CD4-positive, alpha-beta T cell (primary cell): ENCODE results near the gene QSOX1. TPM values are rescaled to one million over a fixed set of nuclear protein-coding genes. Genes with fewer than 3 reads are reported as not detected.

Experiments
- ATAC-seq: fragments of 200-7000 bp; cut with Tn5 transposase; one replicate; pipeline ENCODE4 v1.10.0; 2022; ENCODE audit warnings: mild to moderate bottlenecking; ENCODE audit not compliant: poor library complexity
- CTCF ChIA-PET: fragments of 350-600 bp; sonication (Branson Sonifier 250); formaldehyde crosslinking; loops from one replicate; lab custom pipeline; 2021; ENCODE audit warnings: antibody characterized with exemption, inconsistent platforms; lab: Charles Lee
- POLR2A ChIA-PET: fragments of 350-600 bp; sonication (Branson Sonifier 250); formaldehyde crosslinking; loops from one replicate; lab custom pipeline; 2021; ENCODE audit warnings: antibody characterized with exemption, inconsistent platforms; lab: Charles Lee
- DNase-seq, 14 experiments: peaks; one replicate each; pipeline ENCODE4 v3.0.0-alpha.2; 2013 to 2020; ENCODE audit warnings: mixed read lengths in 2 of 14
- H3K27ac ChIP-seq, 2 donors: one replicate each; pipeline versions ENCODE4 v1.5.1 to v1.7.0; 2013; ENCODE audit warnings: low read length in 2 of 2, low read depth in 1 of 2, mild to moderate bottlenecking in 1 of 2
- H3K27me3 ChIP-seq, 2 experiments: 1 replicate in 1 of 2; 2 replicates in 1 of 2; pipeline versions ENCODE4 v1.6.1 to v1.7.0; 2013; ENCODE audit warnings: low read length in 2 of 2, control low read depth in 1 of 2, mild to moderate bottlenecking in 1 of 2, moderate library complexity in 1 of 2; ENCODE audit not compliant: insufficient read depth in 2 of 2, control insufficient read depth in 1 of 2
- H3K36me3 ChIP-seq: one replicate; pipeline ENCODE4 v1.6.1; 2013; ENCODE audit warnings: low read length, control low read depth; ENCODE audit not compliant: insufficient read depth
- H3K4me1 ChIP-seq: one replicate; pipeline ENCODE4 v1.6.1; 2013; ENCODE audit warnings: low read length, control low read depth; ENCODE audit not compliant: insufficient read depth
- H3K4me3 ChIP-seq: one replicate; pipeline ENCODE4 v1.5.1; 2013; ENCODE audit warnings: mild to moderate bottlenecking, low read length, moderate library complexity
- H3K9me3 ChIP-seq, 2 experiments: 1 replicate in 1 of 2; 2 replicates in 1 of 2; pipeline versions ENCODE4 v1.6.1 to v1.7.0; 2013; ENCODE audit warnings: low read length in 2 of 2, mild to moderate bottlenecking in 2 of 2, control low read depth in 1 of 2, moderate library complexity in 1 of 2; ENCODE audit not compliant: control insufficient read depth in 1 of 2, insufficient read depth in 1 of 2
- H3K27ac Mint-ChIP-seq: one replicate; pipeline ENCODE4 v1.8.0; 2020; ENCODE audit warnings: mixed read lengths
- H3K27me3 Mint-ChIP-seq: one replicate; pipeline ENCODE4 v1.8.0; 2021; ENCODE audit warnings: mixed read lengths
- H3K36me3 Mint-ChIP-seq: one replicate; pipeline ENCODE4 v1.8.0; 2021; ENCODE audit warnings: low read depth, mixed read lengths
- H3K4me1 Mint-ChIP-seq: one replicate; pipeline ENCODE4 v1.8.0; 2021; ENCODE audit warnings: low read depth, mixed read lengths
- H3K4me3 Mint-ChIP-seq: one replicate; pipeline ENCODE4 v1.8.0; 2020; ENCODE audit warnings: mild to moderate bottlenecking, mixed read lengths
- H3K9me3 Mint-ChIP-seq: one replicate; pipeline ENCODE4 v1.8.0; 2020; ENCODE audit warnings: mixed read lengths
- CTCF ChIP-seq: fragments of 200-600 bp; IDR thresholded peaks from one replicate; pipeline ENCODE4 v1.8.0; 2022; ENCODE audit warnings: antibody characterized with exemption, mild to moderate bottlenecking
- intact Hi-C, 2 experiments: fragments of 100-400 bp; cut with DNase I in 1 of 2; cut with micrococcal nuclease in 1 of 2; formaldehyde crosslinking; loops; one replicate each; pipeline versions ENCODE4 v1.15.1 to v1.9.0; 2023 to 2025; cut with DNase I, micrococcal nuclease
- total RNA-seq, 174 experiments: library from RNA in 2 of 174; stranded (reverse) in 2 of 174; gene quantifications; one replicate each; pipeline ENCODE4 v1.2.3 and lab custom pipeline; 2021 to 2026

The QSOX1 gene
- total RNA-seq, 2 experiments from 2014 or later: 13.7 to 14.3 TPM

GRCh38 chr1:180238675-180239074 lies 84.0 kb downstream of the QSOX1 start:
- no peak overlapping the region for H3K4me3 Mint-ChIP-seq

GRCh38 chr1:180239145-180240096 lies 84.8 kb downstream of the QSOX1 start:
- POLR2A ChIA-PET: interaction anchor here (0.6 kb wide), 1 partner anchor 48 kb away, joined by 3 read pairs; no protein-coding TSS in a partner anchor
- no peak for ATAC-seq
- no peak for TF ChIP-seq CTCF
- no peak overlapping the region for H3K27ac Mint-ChIP-seq
- Histone ChIP-seq H3K4me3 (no peak overlapping the region), H3K27ac (no peak overlapping the region), H3K27me3 (peaks cover 58 to 71% of the 10 kb centered on the region in 2 experiments), H3K9me3 (peaks cover 0 to 13% of the 10 kb centered on the region in 2 experiments), H3K4me1 (peaks cover 20% of the 10 kb centered on the region), H3K36me3 (no peaks in the 10 kb centered on the region)
- H3K27me3 Mint-ChIP-seq: peaks cover 93% of the 10 kb centered on the region
- no peak for DNase-seq
- CTCF ChIA-PET: no interaction called here
- no peak overlapping the region for H3K4me3 Mint-ChIP-seq
- intact Hi-C loops: no loop called here
- no peaks in the 10 kb centered on the region for H3K9me3 Mint-ChIP-seq
- no peaks in the 10 kb centered on the region for H3K36me3 Mint-ChIP-seq
- H3K4me1 Mint-ChIP-seq: peaks cover 21% of the 10 kb centered on the region

More at GRCh38 chr1:180238675-180239074, 84.0 kb downstream of the QSOX1 start:
- Mint-ChIP-seq H3K4me1 (peaks cover 28% of the 10 kb centered on the region), H3K27me3 (peaks cover 93% of the 10 kb centered on the region), H3K9me3 (no peaks in the 10 kb centered on the region), H3K27ac (no peak overlapping the region), H3K36me3 (no peaks in the 10 kb centered on the region)
- POLR2A ChIA-PET: interaction anchor here (0.6 kb wide), 1 partner anchor 49 kb away, joined by 3 read pairs; no protein-coding TSS in a partner anchor
- peaks cover 26% of the 10 kb centered on the region for H3K4me1 ChIP-seq
- CTCF ChIA-PET: no interaction called here
- peaks cover 64 to 77% of the 10 kb centered on the region in 2 experiments for H3K27me3 ChIP-seq
- intact Hi-C loops: no loop called here
- DNase-seq (no peak), ATAC-seq (no peak)
- H3K27ac ChIP-seq: no peak overlapping the region
- no peaks in the 10 kb centered on the region for H3K36me3 ChIP-seq
- no peak for TF ChIP-seq CTCF
- no peak overlapping the region for H3K4me3 ChIP-seq
- peaks cover 0 to 18% of the 10 kb centered on the region in 2 experiments for H3K9me3 ChIP-seq

- Mint-ChIP-seq H3K9me3 (no peaks in the 10 kb centered on the region), H3K4me3 (no peak overlapping the region), H3K4me1 (peaks cover 3% of the 10 kb centered on the region), H3K27ac (no peak overlapping the region), H3K27me3 (peaks cover 86% of the 10 kb centered on the region), H3K36me3 (no peaks in the 10 kb centered on the region)
- TF ChIP-seq CTCF: no peak
- H3K4me1 ChIP-seq: no peaks in the 10 kb centered on the region
- intact Hi-C loops: no loop called here
- no peak for ATAC-seq
- POLR2A ChIA-PET: no interaction called here
- H3K36me3 ChIP-seq: no peaks in the 10 kb centered on the region
- CTCF ChIA-PET: interaction anchor here (0.7 kb wide), 1 partner anchor 28 kb away, joined by 3 read pairs; no protein-coding TSS in a partner anchor
- no peak for DNase-seq
- no peaks in the 10 kb centered on the region for H3K9me3 ChIP-seq
- no peak overlapping the region for H3K27ac ChIP-seq
- peaks cover 41 to 46% of the 10 kb centered on the region in 2 experiments for H3K27me3 ChIP-seq
- H3K4me3 ChIP-seq: no peak overlapping the region
Measured at GRCh38 chr1:180241716-180242544, 87.3 kb downstream of the QSOX1 start.
